Esophagus (tissue), 2 donors: ENCODE data around the gene CDC27. TPM values are rescaled to one million over a fixed set of nuclear protein-coding genes. Genes with fewer than 3 reads are reported as not detected.
A peak's percentile ranks its signal among the peaks of the same experiment; 100 is the strongest.

Source experiments
- H3K27ac ChIP-seq, 2 donors: one replicate each; pipeline ENCODE4 v1.5.1; 2013; ENCODE audit warnings: low read depth in 2 of 2, mild to moderate bottlenecking in 2 of 2, inconsistent platforms in 1 of 2, low read length in 1 of 2, moderate library complexity in 1 of 2
- H3K27me3 ChIP-seq, 2 donors: one replicate each; pipeline ENCODE4 v1.6.1; 2013; ENCODE audit warnings: low read length in 2 of 2, control low read depth in 1 of 2, mild to moderate bottlenecking in 1 of 2; ENCODE audit not compliant: insufficient read depth in 2 of 2, control insufficient read depth in 1 of 2
- H3K36me3 ChIP-seq, 2 donors: one replicate each; pipeline ENCODE4 v1.6.1; 2013; ENCODE audit warnings: low read length in 1 of 2; ENCODE audit not compliant: control insufficient read depth in 2 of 2, insufficient read depth in 2 of 2
- H3K4me1 ChIP-seq, 2 donors: one replicate each; pipeline ENCODE4 v1.6.1; 2013; ENCODE audit warnings: low read length in 1 of 2; ENCODE audit not compliant: control insufficient read depth in 2 of 2, insufficient read depth in 2 of 2
- H3K4me3 ChIP-seq, 2 donors: one replicate each; pipeline ENCODE4 v1.5.1; 2013; ENCODE audit warnings: low read length in 2 of 2, mild to moderate bottlenecking in 2 of 2, low read depth in 1 of 2, moderate library complexity in 1 of 2
- H3K9me3 ChIP-seq, 2 donors: one replicate each; pipeline ENCODE4 v1.6.1; 2013; ENCODE audit warnings: mild to moderate bottlenecking in 2 of 2, low read depth in 1 of 2, low read length in 1 of 2, moderate library complexity in 1 of 2; ENCODE audit not compliant: control insufficient read depth in 2 of 2, insufficient read depth in 1 of 2
- WGBS, 2 donors: extraction: QIAGEN DNeasy Blood & Tissue Kit; methylation state at CpG; one replicate each; pipeline ENCODE4 v1.1.7; 2013; 5-methylcytosine and 5-hydroxymethylcytosine counted together
- polyA plus RNA-seq, 2 donors: library from polyadenylated mRNA; stranded (reverse); fragments of 200-250 nt; gene quantifications; one replicate each; pipeline ENCODE4 v1.2.3, GENCODE V29; 2013
- donor health status: healthy with polysubstance abuse.
- donor health status: Bipolar disorder and iron deficiency.

Gene CDC27, protein sequence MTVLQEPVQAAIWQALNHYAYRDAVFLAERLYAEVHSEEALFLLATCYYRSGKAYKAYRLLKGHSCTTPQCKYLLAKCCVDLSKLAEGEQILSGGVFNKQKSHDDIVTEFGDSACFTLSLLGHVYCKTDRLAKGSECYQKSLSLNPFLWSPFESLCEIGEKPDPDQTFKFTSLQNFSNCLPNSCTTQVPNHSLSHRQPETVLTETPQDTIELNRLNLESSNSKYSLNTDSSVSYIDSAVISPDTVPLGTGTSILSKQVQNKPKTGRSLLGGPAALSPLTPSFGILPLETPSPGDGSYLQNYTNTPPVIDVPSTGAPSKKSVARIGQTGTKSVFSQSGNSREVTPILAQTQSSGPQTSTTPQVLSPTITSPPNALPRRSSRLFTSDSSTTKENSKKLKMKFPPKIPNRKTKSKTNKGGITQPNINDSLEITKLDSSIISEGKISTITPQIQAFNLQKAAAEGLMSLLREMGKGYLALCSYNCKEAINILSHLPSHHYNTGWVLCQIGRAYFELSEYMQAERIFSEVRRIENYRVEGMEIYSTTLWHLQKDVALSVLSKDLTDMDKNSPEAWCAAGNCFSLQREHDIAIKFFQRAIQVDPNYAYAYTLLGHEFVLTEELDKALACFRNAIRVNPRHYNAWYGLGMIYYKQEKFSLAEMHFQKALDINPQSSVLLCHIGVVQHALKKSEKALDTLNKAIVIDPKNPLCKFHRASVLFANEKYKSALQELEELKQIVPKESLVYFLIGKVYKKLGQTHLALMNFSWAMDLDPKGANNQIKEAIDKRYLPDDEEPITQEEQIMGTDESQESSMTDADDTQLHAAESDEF
- polyA plus RNA-seq, result 10 to 100 TPM in 1 of 2 donors, 1 to 10 TPM in 1; 9.0 to 16.7 TPM

DNA sequence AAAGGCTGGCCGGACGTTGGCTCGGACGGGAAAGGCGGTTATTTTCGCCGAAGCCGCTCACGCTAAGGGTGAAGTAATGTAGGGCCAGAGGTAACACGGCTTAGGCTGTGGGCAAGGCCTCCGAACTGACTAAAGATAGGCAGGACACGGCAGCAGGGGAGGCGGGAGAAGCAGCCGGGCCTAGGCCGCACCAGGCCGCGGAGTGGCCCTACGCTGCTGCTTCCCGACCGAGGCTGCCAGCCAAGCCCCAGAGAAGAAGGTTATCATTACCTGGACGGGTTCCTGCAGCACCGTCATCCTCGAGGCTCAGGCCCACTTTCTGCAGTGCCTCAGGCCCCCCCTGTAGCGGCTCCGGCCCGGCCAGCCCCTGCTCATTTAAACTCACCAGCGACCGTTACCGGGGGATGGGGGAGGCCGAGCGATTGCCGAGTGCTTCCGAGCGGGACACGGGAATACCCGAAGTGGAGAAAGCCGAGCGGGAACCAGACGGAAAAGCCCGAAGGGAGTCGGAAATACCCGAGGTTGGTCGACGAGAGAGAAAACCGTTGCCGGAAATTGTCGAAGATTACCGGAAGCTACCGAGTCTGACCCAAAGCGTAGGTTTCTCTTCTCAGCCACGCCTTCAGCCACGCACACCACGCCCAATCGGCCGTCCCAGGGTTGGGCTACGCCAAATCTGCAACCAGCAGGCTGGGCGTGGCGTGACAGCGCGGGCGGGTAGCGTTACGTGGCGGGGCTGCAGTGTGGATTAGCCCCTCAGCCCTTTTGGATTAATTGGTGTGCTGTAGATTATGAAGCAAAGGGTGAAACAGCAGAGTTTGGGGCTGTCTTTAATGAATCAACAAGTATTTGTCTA lies at the start of gene CDC27:
TSS of gene CDC27 (minus strand) at position 420 of the 856 bp plus-strand sequence. CDS start at position 297, 123 bp downstream.
- 0% methylated on average over 64 of the region's 64 CpGs for WGBS, 2 donors
- Histone ChIP-seq H3K27ac (peak within 1 kb of the TSS; percentile 93 to 98), H3K27me3 (no peaks in the 10 kb centered on the region), H3K36me3 (no peaks in the 10 kb centered on the region), H3K9me3 (no peaks in the 10 kb centered on the region), H3K4me3 (peak within 1 kb of the TSS; percentile 55 to 73), H3K4me1 (no peaks in the 10 kb centered on the region)

DNA sequence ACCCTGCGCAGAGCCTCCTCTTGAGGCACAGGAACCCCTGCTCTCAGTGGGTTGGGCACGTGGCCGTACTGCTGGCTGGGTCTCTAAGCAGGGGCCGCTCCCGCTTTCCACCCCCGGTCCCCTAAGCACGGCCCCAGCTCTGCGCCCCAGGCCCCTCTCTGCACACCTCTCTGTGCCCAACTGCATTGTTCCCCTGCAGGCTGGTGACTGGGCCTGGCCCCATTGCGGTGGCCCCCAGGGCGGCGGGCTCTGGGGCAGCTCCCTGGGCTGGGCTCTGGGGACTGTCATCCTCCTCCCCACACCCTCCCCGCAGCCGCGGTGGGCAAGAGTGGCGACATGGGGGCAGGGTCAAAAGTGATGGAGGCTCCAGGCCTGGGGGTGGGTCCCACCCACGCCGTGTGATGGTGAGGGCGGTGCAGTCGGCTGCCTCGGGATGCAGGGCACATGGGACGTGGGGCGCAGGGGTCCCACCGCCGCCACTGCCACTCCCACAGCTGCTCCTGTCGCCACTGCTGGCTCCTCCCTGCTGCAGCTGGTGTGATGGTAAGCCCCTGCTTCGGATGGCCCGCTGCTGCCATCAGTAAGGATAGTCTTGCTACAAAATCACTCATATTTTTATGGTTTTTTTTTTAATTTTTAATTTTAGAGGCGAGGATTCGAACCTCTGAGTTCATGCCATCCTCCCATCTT lies 49.4 kb upstream of the CDC27 start:
- no peaks in the 10 kb centered on the region for H3K9me3 ChIP-seq
- H3K36me3 ChIP-seq, result no peaks in the 10 kb centered on the region
- H3K4me3 ChIP-seq, result no peak overlapping the region
- 86 to 91% methylated on average over 25 to 29 of the region's 29 CpGs for WGBS, 2 donors
- H3K27me3 ChIP-seq, result no peaks in the 10 kb centered on the region
- no peak overlapping the region for H3K27ac ChIP-seq
- no peaks in the 10 kb centered on the region for H3K4me1 ChIP-seq

DNA sequence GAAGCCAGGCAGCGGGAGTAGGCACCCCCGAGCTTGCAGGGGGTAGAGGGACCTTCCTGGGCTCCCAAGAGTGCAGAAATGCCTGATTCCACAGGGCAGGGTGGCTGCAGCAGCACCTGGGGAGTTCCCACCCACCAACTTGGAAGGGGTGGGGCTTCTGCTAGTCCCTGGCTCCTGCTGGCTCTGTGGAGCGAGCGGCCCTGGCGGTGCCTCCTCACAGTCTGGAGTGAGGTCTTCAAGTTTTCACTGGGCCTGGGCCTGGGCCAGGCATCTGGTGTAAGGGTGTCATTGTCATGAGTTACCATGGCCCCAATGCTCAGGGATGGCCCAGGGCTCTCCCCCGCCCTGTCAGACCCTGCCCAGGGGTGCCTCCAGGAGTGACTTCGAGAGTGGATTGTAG lies 48.7 kb upstream of the CDC27 start:
- Histone ChIP-seq H3K27ac (no peak overlapping the region), H3K4me1 (no peaks in the 10 kb centered on the region), H3K4me3 (no peak overlapping the region), H3K36me3 (no peaks in the 10 kb centered on the region), H3K9me3 (no peaks in the 10 kb centered on the region), H3K27me3 (no peaks in the 10 kb centered on the region)
- WGBS, 2 donors, result 90 to 94% methylated on average over 7 of the region's 7 CpGs

DNA sequence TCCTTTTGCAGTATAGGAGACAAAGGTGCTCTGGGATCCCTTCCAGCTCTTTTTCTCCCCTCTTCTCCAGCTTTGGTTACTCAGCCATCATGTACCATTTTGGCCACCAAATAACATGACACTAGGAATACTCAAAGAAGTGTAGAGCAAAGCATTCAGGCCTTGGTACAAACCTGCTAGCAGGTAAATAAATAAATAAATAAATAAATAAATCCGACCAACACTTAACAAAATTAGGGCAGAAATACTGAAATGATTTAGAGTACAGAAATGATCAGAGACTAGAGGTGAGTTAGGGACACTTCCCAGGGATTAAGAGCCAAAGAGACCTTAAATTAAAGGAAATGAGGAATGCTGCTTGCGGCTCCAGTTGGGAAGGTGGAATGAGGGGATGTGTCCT lies 46.8 kb upstream of the CDC27 start:
- H3K27ac ChIP-seq, result no peak overlapping the region
- no peaks in the 10 kb centered on the region for H3K4me1 ChIP-seq
- WGBS, 2 donors, result 92 to 96% methylated on average over 2 of the region's 2 CpGs
- no peaks in the 10 kb centered on the region for H3K36me3 ChIP-seq
- no peak overlapping the region for H3K4me3 ChIP-seq
- no peaks in the 10 kb centered on the region for H3K27me3 ChIP-seq
- H3K9me3 ChIP-seq, result no peaks in the 10 kb centered on the region

DNA sequence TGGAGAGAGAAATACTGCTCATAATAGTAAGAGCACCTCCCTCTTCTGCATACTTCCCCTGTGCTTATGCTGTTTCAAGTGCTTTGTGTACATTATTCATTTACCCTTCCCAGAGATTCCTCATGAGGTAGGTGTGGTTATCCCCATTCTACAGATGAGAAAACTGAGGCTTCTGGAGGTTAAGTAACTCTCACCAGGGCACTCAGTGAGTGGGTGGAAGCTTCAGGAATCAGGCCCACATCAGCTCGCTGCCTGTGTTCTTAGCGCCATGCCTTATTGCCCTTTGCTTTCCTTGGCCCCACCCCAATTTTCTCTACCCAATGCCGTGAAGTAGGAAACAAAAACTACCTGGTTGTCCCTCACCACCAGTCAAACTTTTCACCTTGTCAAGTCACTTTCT lies 46.4 kb upstream of the CDC27 start:
- Histone ChIP-seq H3K27ac (no peak overlapping the region), H3K36me3 (no peaks in the 10 kb centered on the region), H3K4me1 (no peaks in the 10 kb centered on the region), H3K27me3 (no peaks in the 10 kb centered on the region), H3K4me3 (no peak overlapping the region), H3K9me3 (no peaks in the 10 kb centered on the region)
- 79 to 84% methylated on average over 3 of the region's 3 CpGs for WGBS, 2 donors

DNA sequence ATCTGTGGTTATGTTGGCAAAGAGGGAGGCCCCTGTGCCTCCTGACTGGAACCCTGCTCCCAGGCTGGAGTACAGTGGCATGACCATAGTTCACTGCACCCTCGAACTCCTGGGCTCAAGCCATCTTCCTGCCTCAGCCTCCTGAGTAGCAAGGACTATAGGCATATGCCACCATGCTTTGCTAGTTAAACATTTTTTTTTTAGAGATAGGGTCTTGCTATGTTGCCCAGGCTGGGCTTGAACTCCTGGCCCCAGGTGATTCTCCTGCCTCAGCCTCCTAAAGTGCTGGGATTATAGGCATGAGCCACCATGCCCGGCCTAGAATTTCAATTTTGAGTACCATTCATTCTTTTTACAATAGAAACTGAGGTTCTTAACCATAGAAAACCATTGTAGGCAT lies 43.4 kb upstream of the CDC27 start:
- Histone ChIP-seq H3K4me1 (no peaks in the 10 kb centered on the region), H3K27ac (no peak overlapping the region)
- WGBS, 2 donors, result 87 to 93% methylated on average over 2 of the region's 2 CpGs

DNA sequence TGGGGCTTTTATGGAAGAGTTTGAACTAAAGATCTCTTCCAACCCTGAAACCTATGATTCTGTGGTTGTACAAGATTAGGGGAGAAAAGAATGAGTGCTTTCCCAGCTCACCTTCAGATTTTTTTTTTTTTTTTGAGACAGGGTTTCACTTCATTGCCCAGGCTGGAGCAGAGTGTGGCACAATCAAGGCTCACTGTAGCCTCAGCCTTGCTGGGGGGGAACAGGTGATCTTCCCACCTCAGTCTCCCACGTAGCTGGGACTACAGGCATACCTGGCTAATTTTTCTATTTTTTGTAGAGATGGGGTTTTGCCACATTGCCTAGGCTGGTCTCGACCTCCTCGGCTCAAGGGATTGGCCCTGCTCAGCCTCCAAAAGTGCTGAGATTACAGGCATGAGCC lies 42.8 kb upstream of the CDC27 start:
- WGBS, 2 donors, result 83 to 88% methylated on average over 3 of the region's 3 CpGs
- Histone ChIP-seq H3K9me3 (no peaks in the 10 kb centered on the region), H3K4me1 (no peaks in the 10 kb centered on the region), H3K27me3 (no peaks in the 10 kb centered on the region), H3K4me3 (no peak overlapping the region), H3K27ac (no peak overlapping the region), H3K36me3 (no peaks in the 10 kb centered on the region)

More for the DNA sequence above, 43.4 kb upstream of the CDC27 start:
- no peaks in the 10 kb centered on the region for H3K36me3 ChIP-seq
- H3K4me3 ChIP-seq, result no peak overlapping the region
- no peaks in the 10 kb centered on the region for H3K27me3 ChIP-seq
- no peaks in the 10 kb centered on the region for H3K9me3 ChIP-seq

DNA sequence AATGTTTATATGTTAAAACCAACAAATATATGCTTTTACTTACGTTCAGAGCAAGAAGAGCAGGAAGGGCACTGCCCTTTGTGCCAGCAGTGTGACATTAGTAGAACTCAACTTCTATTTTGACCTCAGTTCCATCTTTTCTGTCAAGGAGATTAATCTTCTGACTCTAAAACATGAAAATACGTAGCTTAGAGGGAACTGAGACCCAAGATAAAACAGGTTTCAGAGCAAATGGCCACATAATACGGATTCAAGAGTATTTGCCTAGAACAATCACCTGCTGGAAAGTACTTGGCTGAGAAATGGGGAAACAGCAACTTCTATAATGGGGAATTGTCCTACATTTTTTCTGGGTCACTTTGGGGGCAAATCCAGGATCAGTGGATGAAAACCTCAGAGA lies 42.2 kb upstream of the CDC27 start:
- 64 to 83% methylated on average over 3 of the region's 3 CpGs for WGBS, 2 donors
- Histone ChIP-seq H3K4me3 (no peak overlapping the region), H3K27ac (no peak overlapping the region), H3K4me1 (no peaks in the 10 kb centered on the region), H3K36me3 (no peaks in the 10 kb centered on the region), H3K9me3 (no peaks in the 10 kb centered on the region), H3K27me3 (no peaks in the 10 kb centered on the region)

DNA sequence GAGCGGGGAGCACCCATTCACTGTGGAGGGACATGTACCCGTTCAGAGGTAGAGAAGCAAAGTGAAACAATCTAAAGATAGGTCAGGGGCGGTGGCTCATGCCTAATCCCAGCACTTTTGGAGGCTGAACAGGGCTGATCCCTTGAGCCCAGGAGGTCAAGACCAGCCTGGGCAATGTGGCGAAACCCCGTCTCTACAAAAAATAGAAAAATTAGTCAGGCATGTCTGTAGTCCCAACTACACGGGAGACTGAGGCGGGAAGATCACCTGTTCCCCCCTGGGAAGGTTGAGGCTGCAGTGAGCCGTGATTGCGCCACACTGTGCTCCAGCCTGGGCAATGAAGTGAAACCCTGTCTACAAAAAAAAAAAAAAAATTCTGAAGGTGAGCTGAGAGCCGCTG lies 41.8 kb upstream of the CDC27 start:
- Histone ChIP-seq H3K27ac (no peak overlapping the region), H3K4me3 (no peak overlapping the region), H3K4me1 (no peaks in the 10 kb centered on the region), H3K36me3 (no peaks in the 10 kb centered on the region), H3K27me3 (no peaks in the 10 kb centered on the region), H3K9me3 (no peaks in the 10 kb centered on the region)
- 79 to 88% methylated on average over 10 of the region's 10 CpGs for WGBS, 2 donors
